ENCODE measurements around the gene TCEANC. TPM values are rescaled to one million over a fixed set of nuclear protein-coding genes. Genes with fewer than 3 reads are reported as not detected.

Gene TCEANC
- total RNA-seq, 1 donor: 6.2 TPM

- Histone ChIP-seq H3K4me2 (ENCODE audit: insufficient read depth, low read length) (no peak overlapping the region), H3K27ac (ENCODE audit: low read depth, low read length) (no peak overlapping the region), H3K79me2 (ENCODE audit: insufficient read depth, low read length) (peaks cover 95% of the 10 kb centered on the region), H3K4me3 (ENCODE audit: insufficient read depth, low read length) (no peak overlapping the region), H3K4me1 (ENCODE audit: insufficient read depth, low read length) (peaks cover 28% of the 10 kb centered on the region), H3K9me3 (ENCODE audit: low read depth, low read length) (no peaks in the 10 kb centered on the region), H3K36me3 (ENCODE audit: insufficient read depth, low read length) (no peaks in the 10 kb centered on the region), H2AFZ (ENCODE audit: low read length) (no peak overlapping the region), H3K27me3 (ENCODE audit: insufficient read depth, low read length) (no peaks in the 10 kb centered on the region), H4K20me1 (ENCODE audit: insufficient read depth, low read length) (peaks cover 63% of the 10 kb centered on the region)
- TF ChIP-seq, protein P1, sequence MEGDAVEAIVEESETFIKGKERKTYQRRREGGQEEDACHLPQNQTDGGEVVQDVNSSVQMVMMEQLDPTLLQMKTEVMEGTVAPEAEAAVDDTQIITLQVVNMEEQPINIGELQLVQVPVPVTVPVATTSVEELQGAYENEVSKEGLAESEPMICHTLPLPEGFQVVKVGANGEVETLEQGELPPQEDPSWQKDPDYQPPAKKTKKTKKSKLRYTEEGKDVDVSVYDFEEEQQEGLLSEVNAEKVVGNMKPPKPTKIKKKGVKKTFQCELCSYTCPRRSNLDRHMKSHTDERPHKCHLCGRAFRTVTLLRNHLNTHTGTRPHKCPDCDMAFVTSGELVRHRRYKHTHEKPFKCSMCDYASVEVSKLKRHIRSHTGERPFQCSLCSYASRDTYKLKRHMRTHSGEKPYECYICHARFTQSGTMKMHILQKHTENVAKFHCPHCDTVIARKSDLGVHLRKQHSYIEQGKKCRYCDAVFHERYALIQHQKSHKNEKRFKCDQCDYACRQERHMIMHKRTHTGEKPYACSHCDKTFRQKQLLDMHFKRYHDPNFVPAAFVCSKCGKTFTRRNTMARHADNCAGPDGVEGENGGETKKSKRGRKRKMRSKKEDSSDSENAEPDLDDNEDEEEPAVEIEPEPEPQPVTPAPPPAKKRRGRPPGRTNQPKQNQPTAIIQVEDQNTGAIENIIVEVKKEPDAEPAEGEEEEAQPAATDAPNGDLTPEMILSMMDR (IDR thresholded peaks at IDR 0.05; ENCODE audit: extremely low read depth, low read depth, low read length): no peak
- DNase-seq (ENCODE audit: insufficient read length, low spot score, missing footprints): no peak
Observed at GRCh38 chrX:13695601-13696115, 42.7 kb downstream of the TCEANC start.

DNA sequence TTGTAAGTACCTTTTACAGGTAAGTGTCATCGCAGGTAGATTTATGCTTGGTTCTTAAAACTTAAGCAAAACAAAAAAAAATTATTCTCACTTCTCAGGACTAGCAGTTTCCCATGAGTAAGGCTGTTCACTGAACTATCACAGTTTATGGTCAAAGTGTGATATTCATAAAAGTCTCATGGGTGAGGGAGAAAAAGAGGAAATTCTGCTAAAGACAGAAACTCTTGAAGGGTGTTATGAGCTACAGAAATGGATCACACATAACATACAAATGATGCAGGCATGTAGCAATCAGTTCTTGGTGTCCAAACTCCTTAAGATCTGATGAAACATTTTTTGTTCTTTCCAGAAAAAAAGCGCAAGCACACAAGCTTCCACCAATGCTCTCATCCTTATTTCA, 44.5 kb downstream of the TCEANC start:
- no peak overlapping the region for H2AFZ ChIP-seq (ENCODE audit: low read length)
- H3K27ac ChIP-seq (ENCODE audit: low read depth, low read length): no peak overlapping the region
- H3K4me2 ChIP-seq (ENCODE audit: insufficient read depth, low read length): no peak overlapping the region
- peaks cover 23% of the 10 kb centered on the region for H3K4me1 ChIP-seq (ENCODE audit: insufficient read depth, low read length)
- H4K20me1 ChIP-seq (ENCODE audit: insufficient read depth, low read length): peaks cover 69% of the 10 kb centered on the region
- peaks cover 98% of the 10 kb centered on the region for H3K79me2 ChIP-seq (ENCODE audit: insufficient read depth, low read length)
- H3K36me3 ChIP-seq (ENCODE audit: insufficient read depth, low read length): no peaks in the 10 kb centered on the region
- H3K27me3 ChIP-seq (ENCODE audit: insufficient read depth, low read length): no peaks in the 10 kb centered on the region
- no peak for DNase-seq (ENCODE audit: insufficient read length, low spot score, missing footprints)
- TF ChIP-seq, protein P1 (IDR thresholded peaks at IDR 0.05; ENCODE audit: extremely low read depth, low read depth, low read length): no peak
- no peak overlapping the region for H3K4me3 ChIP-seq (ENCODE audit: insufficient read depth, low read length)
- no peaks in the 10 kb centered on the region for H3K9me3 ChIP-seq (ENCODE audit: low read depth, low read length)

DNA sequence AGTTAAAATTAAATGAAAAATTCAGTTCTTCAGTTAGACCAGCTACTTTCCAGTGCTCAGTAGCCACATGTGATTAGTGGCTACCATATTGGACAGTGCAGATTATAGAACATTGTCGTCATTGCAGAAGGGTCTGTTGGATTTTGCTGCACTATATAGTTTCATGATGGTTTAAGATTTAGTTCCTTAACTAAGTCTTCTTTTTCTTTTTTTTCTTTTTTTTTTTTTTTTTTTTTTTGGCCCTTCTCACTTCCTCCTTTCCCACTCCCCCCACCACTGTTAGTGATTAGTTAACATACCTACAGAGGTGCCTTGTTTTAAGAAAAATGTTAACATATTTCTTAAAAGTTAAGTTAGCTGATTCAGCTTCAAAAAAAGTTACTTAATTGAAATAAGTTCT, 45.0 kb downstream of the TCEANC start:
- Histone ChIP-seq H3K79me2 (ENCODE audit: insufficient read depth, low read length) (peaks cover 98% of the 10 kb centered on the region), H3K4me2 (ENCODE audit: insufficient read depth, low read length) (no peak overlapping the region), H4K20me1 (ENCODE audit: insufficient read depth, low read length) (peaks cover 75% of the 10 kb centered on the region)

DNA sequence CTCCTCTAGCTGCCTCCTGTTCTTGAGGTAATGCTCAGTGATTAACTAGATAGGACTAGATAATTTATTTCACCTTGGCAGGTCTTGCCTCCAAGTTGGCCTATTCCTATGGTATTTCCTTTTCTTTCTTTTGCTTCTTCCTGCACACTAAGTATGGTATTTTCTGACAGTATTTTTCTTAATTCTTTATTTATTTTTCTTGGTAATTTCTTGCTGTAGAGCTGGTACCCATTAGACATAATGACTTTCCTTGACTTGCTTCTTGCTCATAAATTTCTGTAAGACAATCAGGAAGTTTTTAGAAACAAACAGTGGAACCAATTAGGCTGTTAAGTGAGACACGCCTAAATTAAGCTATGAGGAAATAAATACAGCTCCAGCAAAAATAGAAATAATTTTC, 45.5 kb downstream of the TCEANC start:
- Histone ChIP-seq H3K27me3 (ENCODE audit: insufficient read depth, low read length) (no peaks in the 10 kb centered on the region), H4K20me1 (ENCODE audit: insufficient read depth, low read length) (peaks cover 74% of the 10 kb centered on the region), H3K36me3 (ENCODE audit: insufficient read depth, low read length) (no peaks in the 10 kb centered on the region), H3K4me2 (ENCODE audit: insufficient read depth, low read length) (no peak overlapping the region), H2AFZ (ENCODE audit: low read length) (no peak overlapping the region), H3K27ac (ENCODE audit: low read depth, low read length) (no peak overlapping the region), H3K9me3 (ENCODE audit: low read depth, low read length) (no peaks in the 10 kb centered on the region), H3K79me2 (ENCODE audit: insufficient read depth, low read length) (peaks cover 98% of the 10 kb centered on the region), H3K4me1 (ENCODE audit: insufficient read depth, low read length) (peaks cover 18% of the 10 kb centered on the region), H3K4me3 (ENCODE audit: insufficient read depth, low read length) (no peak overlapping the region)
- no peak for DNase-seq (ENCODE audit: insufficient read length, low spot score, missing footprints)
- TF ChIP-seq, protein P1 (IDR thresholded peaks at IDR 0.05; ENCODE audit: extremely low read depth, low read depth, low read length): no peak

More for the DNA sequence above, 45.0 kb downstream of the TCEANC start:
- H3K4me1 ChIP-seq (ENCODE audit: insufficient read depth, low read length): peaks cover 22% of the 10 kb centered on the region
- no peaks in the 10 kb centered on the region for H3K36me3 ChIP-seq (ENCODE audit: insufficient read depth, low read length)
- H3K27ac ChIP-seq (ENCODE audit: low read depth, low read length): no peak overlapping the region
- H3K27me3 ChIP-seq (ENCODE audit: insufficient read depth, low read length): no peaks in the 10 kb centered on the region
- no peak for DNase-seq (ENCODE audit: insufficient read length, low spot score, missing footprints)
- TF ChIP-seq, protein P1 (IDR thresholded peaks at IDR 0.05; ENCODE audit: extremely low read depth, low read depth, low read length): no peak
- H2AFZ ChIP-seq (ENCODE audit: low read length): no peak overlapping the region
- H3K4me3 ChIP-seq (ENCODE audit: insufficient read depth, low read length): no peak overlapping the region
- H3K9me3 ChIP-seq (ENCODE audit: low read depth, low read length): no peaks in the 10 kb centered on the region

Measured in osteoblast (primary cell).